Measurements from ENCODE around the gene TSSK6.
"Not testable (repeated sequence)": the region's sequence is repeated elsewhere in the genome, so short reads cannot be mapped to it uniquely, and the experiment has no call there.

The TSSK6 gene

GRCh38 chr19:19487950-19488874 lies 27.1 kb downstream of the TSSK6 start:
- DNase-seq (ENCODE audit: low read depth): no peak

- DNase-seq (ENCODE audit: low read depth): no peak
Measured at GRCh38 chr19:19487077-19487949, 28.0 kb downstream of the TSSK6 start.

- DNase-seq (ENCODE audit: low read depth): no peak
Measured at GRCh38 chr19:19486343-19487076, 28.8 kb downstream of the TSSK6 start.

- no peak for DNase-seq (ENCODE audit: low read depth)
Measured at GRCh38 chr19:19485998-19486290, 29.4 kb downstream of the TSSK6 start.

GRCh38 chr19:19485161-19485997 lies 30.0 kb downstream of the TSSK6 start:
- no peak for DNase-seq (ENCODE audit: low read depth)

GRCh38 chr19:19482809-19483596 lies 32.3 kb downstream of the TSSK6 start:
- no peak for DNase-seq (ENCODE audit: low read depth)

- DNase-seq (ENCODE audit: low read depth): no peak
Measured at GRCh38 chr19:19480688-19481087, 34.7 kb downstream of the TSSK6 start.

GRCh38 chr19:19477705-19478383 lies 37.5 kb downstream of the TSSK6 start:
- DNase-seq (ENCODE audit: low read depth): no peak

- no peak for DNase-seq (ENCODE audit: low read depth)
Measured at GRCh38 chr19:19475849-19476828, 39.2 kb downstream of the TSSK6 start.

GRCh38 chr19:19475015-19475765 lies 40.2 kb downstream of the TSSK6 start:
- no peak for DNase-seq (ENCODE audit: low read depth)

- not testable (repeated sequence) for DNase-seq (ENCODE audit: low read depth)
Measured at GRCh38 chr19:19472106-19472505, 43.2 kb downstream of the TSSK6 start.

GRCh38 chr19:19471682-19472081 lies 43.7 kb downstream of the TSSK6 start:
- DNase-seq (ENCODE audit: low read depth): no peak

GRCh38 chr19:19470579-19470978 lies 44.8 kb downstream of the TSSK6 start:
- no peak for DNase-seq (ENCODE audit: low read depth)

- DNase-seq (ENCODE audit: low read depth): no peak
Measured at GRCh38 chr19:19468424-19469050, 46.8 kb downstream of the TSSK6 start.

- no peak for DNase-seq (ENCODE audit: low read depth)
Measured at GRCh38 chr19:19466201-19466600, 49.1 kb downstream of the TSSK6 start.

- no peak for DNase-seq (ENCODE audit: low read depth)
Measured at GRCh38 chr19:19465436-19466070, 49.8 kb downstream of the TSSK6 start.
